ENCODE measurements around the gene MALSU1. TPM values are rescaled to one million over a fixed set of nuclear protein-coding genes. Genes with fewer than 3 reads are reported as not detected.

The MALSU1 gene
- total RNA-seq, 1 donor, result 38.4 TPM

- H3K27ac ChIP-seq (ENCODE audit: low read depth, low read length), result peak overlapping the region; percentile 89
- H3K9me3 ChIP-seq (ENCODE audit: low read depth, low read length), result peaks cover 2% of the 10 kb centered on the region
- no peak for TF ChIP-seq CTCF (IDR thresholded peaks at IDR 0.05; ENCODE audit: extremely low read depth, low read depth, low read length)
- H2AFZ ChIP-seq (ENCODE audit: low read length), result no peak overlapping the region
- peak overlapping the region; percentile 57 for H3K4me2 ChIP-seq (ENCODE audit: insufficient read depth, low read length)
- H3K27me3 ChIP-seq (ENCODE audit: insufficient read depth, low read length), result no peaks in the 10 kb centered on the region
- no peaks in the 10 kb centered on the region for H3K79me2 ChIP-seq (ENCODE audit: insufficient read depth, low read length)
- peaks cover 36% of the 10 kb centered on the region for H3K4me1 ChIP-seq (ENCODE audit: insufficient read depth, low read length)
- peaks cover 14% of the 10 kb centered on the region for H3K36me3 ChIP-seq (ENCODE audit: insufficient read depth, low read length)
- H3K4me3 ChIP-seq (ENCODE audit: insufficient read depth, low read length), result peak overlapping the region; percentile 27
- DNase-seq (ENCODE audit: insufficient read length, low spot score, missing footprints), result peak; percentile 88
- H4K20me1 ChIP-seq (ENCODE audit: insufficient read depth, low read length), result peaks cover 3% of the 10 kb centered on the region
Measured at GRCh38 chr7:23333671-23334246, 34.6 kb downstream of the MALSU1 start.

GRCh38 chr7:23334482-23335056 lies 35.4 kb downstream of the MALSU1 start:
- Histone ChIP-seq H4K20me1 (ENCODE audit: insufficient read depth, low read length) (peaks cover 3% of the 10 kb centered on the region), H3K9me3 (ENCODE audit: low read depth, low read length) (peaks cover 2% of the 10 kb centered on the region), H3K27ac (ENCODE audit: low read depth, low read length) (peak overlapping the region; percentile 89), H3K79me2 (ENCODE audit: insufficient read depth, low read length) (no peaks in the 10 kb centered on the region), H3K4me1 (ENCODE audit: insufficient read depth, low read length) (peaks cover 43% of the 10 kb centered on the region), H3K36me3 (ENCODE audit: insufficient read depth, low read length) (peaks cover 12% of the 10 kb centered on the region), H3K4me2 (ENCODE audit: insufficient read depth, low read length) (peak overlapping the region; percentile 57), H2AFZ (ENCODE audit: low read length) (no peak overlapping the region), H3K27me3 (ENCODE audit: insufficient read depth, low read length) (no peaks in the 10 kb centered on the region), H3K4me3 (ENCODE audit: insufficient read depth, low read length) (peak overlapping the region; percentile 38)
- TF ChIP-seq CTCF (IDR thresholded peaks at IDR 0.05; ENCODE audit: extremely low read depth, low read depth, low read length), result no peak
- DNase-seq (ENCODE audit: insufficient read length, low spot score, missing footprints), result peak; percentile 90

- peaks cover 3% of the 10 kb centered on the region for H4K20me1 ChIP-seq (ENCODE audit: insufficient read depth, low read length)
- H3K9me3 ChIP-seq (ENCODE audit: low read depth, low read length), result peaks cover 2% of the 10 kb centered on the region
- H2AFZ ChIP-seq (ENCODE audit: low read length), result no peak overlapping the region
- H3K27ac ChIP-seq (ENCODE audit: low read depth, low read length), result peak overlapping the region; percentile 89
- H3K4me1 ChIP-seq (ENCODE audit: insufficient read depth, low read length), result peaks cover 45% of the 10 kb centered on the region
- H3K4me2 ChIP-seq (ENCODE audit: insufficient read depth, low read length), result peak overlapping the region; percentile 57
- no peak for DNase-seq (ENCODE audit: insufficient read length, low spot score, missing footprints)
- peaks cover 9% of the 10 kb centered on the region for H3K36me3 ChIP-seq (ENCODE audit: insufficient read depth, low read length)
- H3K27me3 ChIP-seq (ENCODE audit: insufficient read depth, low read length), result no peaks in the 10 kb centered on the region
- TF ChIP-seq CTCF (IDR thresholded peaks at IDR 0.05; ENCODE audit: extremely low read depth, low read depth, low read length), result no peak
- H3K4me3 ChIP-seq (ENCODE audit: insufficient read depth, low read length), result no peak overlapping the region
- no peaks in the 10 kb centered on the region for H3K79me2 ChIP-seq (ENCODE audit: insufficient read depth, low read length)
Measured at GRCh38 chr7:23335136-23335535, 36.0 kb downstream of the MALSU1 start.

GRCh38 chr7:23335621-23336020 lies 36.5 kb downstream of the MALSU1 start:
- Histone ChIP-seq H3K27me3 (ENCODE audit: insufficient read depth, low read length) (no peaks in the 10 kb centered on the region), H3K4me2 (ENCODE audit: insufficient read depth, low read length) (no peak overlapping the region), H3K36me3 (ENCODE audit: insufficient read depth, low read length) (peaks cover 9% of the 10 kb centered on the region), H3K79me2 (ENCODE audit: insufficient read depth, low read length) (no peaks in the 10 kb centered on the region), H3K27ac (ENCODE audit: low read depth, low read length) (peak overlapping the region; percentile 89), H3K4me3 (ENCODE audit: insufficient read depth, low read length) (no peak overlapping the region), H3K9me3 (ENCODE audit: low read depth, low read length) (peaks cover 2% of the 10 kb centered on the region), H2AFZ (ENCODE audit: low read length) (no peak overlapping the region), H4K20me1 (ENCODE audit: insufficient read depth, low read length) (peaks cover 3% of the 10 kb centered on the region), H3K4me1 (ENCODE audit: insufficient read depth, low read length) (peaks cover 45% of the 10 kb centered on the region)
- no peak for DNase-seq (ENCODE audit: insufficient read length, low spot score, missing footprints)
- no peak for TF ChIP-seq CTCF (IDR thresholded peaks at IDR 0.05; ENCODE audit: extremely low read depth, low read depth, low read length)
